LNCaP clone FGC (cell line): ENCODE results near the gene RCAN3.
"Not testable (repeated sequence)": the region's sequence is repeated elsewhere in the genome, so short reads cannot be mapped to it uniquely, and the experiment has no call there.

Experiments
- DNase-seq: peaks from one replicate; pipeline ENCODE4 v3.0.0-alpha.2; 2011; ENCODE audit warnings: low read depth
- H3K4me3 ChIP-seq: 2 replicates; pipeline ENCODE4 v1.5.1; 2011; ENCODE audit warnings: mild to moderate bottlenecking, low read depth, low read length, control low read depth
- TF ChIP-seq, protein P1 (sequence below): IDR thresholded peaks from 2 replicates; pipeline ENCODE4 v1.5.1; 2012; ENCODE audit warnings: mild to moderate bottlenecking; ENCODE audit not compliant: control insufficient read depth, insufficient read depth; ENCODE audit errors: extremely low read depth

RCAN3 gene

DNA sequence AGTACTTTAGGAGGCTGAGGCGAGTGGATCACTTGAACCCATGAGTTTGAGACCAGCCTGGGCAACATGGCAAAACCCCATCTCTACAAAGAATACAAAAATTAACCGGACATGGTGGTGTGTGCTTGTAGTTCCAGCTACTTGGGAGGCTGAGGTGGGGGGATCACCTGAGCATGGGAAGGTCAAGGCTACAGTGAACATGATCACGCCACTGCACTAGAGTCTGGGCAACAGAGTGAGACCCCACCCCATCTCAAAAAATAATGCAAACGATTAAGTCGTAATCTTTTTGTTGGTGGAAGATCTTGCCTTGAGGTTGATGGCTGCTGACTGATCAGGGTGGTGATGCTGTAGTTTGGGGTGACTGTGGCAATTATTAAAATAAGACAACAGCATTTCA, 6.3 kb downstream of the RCAN3 start:
- no peak overlapping the region for H3K4me3 ChIP-seq
- TF ChIP-seq, protein P1, sequence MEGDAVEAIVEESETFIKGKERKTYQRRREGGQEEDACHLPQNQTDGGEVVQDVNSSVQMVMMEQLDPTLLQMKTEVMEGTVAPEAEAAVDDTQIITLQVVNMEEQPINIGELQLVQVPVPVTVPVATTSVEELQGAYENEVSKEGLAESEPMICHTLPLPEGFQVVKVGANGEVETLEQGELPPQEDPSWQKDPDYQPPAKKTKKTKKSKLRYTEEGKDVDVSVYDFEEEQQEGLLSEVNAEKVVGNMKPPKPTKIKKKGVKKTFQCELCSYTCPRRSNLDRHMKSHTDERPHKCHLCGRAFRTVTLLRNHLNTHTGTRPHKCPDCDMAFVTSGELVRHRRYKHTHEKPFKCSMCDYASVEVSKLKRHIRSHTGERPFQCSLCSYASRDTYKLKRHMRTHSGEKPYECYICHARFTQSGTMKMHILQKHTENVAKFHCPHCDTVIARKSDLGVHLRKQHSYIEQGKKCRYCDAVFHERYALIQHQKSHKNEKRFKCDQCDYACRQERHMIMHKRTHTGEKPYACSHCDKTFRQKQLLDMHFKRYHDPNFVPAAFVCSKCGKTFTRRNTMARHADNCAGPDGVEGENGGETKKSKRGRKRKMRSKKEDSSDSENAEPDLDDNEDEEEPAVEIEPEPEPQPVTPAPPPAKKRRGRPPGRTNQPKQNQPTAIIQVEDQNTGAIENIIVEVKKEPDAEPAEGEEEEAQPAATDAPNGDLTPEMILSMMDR = no peak
- no peak for DNase-seq

DNA sequence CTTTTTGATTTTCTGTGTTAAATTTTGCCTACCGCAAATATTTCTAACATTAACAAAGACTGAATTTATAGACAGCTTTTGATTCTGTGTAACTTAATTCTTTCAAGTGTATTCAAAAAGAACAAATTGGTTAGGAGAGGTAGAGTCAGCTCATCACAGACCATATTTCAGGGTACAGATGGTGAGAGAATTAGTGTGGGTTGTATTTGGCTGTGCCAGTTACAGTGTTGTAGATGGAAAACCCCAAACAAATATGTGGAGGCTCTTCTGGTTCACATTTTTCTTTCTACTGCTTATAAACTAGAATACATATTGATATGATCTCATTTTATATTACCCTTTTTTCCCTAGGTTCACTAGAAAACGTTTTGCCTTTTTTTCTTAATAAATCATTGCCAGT, 11.1 kb downstream of the RCAN3 start:
- H3K4me3 ChIP-seq = no peak overlapping the region
- TF ChIP-seq, protein P1 = no peak
- DNase-seq = no peak

DNA sequence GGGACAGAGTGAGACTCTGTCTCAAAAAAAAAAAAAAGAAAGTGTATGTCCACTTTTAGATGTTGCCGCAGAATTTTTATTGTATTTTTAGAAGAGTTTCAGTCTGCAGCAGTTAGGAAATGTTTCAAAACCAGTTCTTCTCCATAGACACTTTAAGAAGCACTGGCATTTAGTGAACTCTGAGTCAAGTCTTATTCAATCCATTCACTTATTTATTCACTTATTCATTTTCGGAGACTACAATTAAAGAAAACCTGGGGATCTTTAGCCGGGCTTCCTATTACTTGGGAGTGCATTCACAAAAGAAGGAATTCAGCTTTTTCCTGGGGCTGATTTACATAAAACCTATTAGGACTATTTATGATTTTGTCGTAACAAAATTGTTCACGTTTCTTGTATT, 12.3 kb downstream of the RCAN3 start:
- no peak for DNase-seq
- TF ChIP-seq, protein P1 = no peak
- H3K4me3 ChIP-seq = no peak overlapping the region

DNA sequence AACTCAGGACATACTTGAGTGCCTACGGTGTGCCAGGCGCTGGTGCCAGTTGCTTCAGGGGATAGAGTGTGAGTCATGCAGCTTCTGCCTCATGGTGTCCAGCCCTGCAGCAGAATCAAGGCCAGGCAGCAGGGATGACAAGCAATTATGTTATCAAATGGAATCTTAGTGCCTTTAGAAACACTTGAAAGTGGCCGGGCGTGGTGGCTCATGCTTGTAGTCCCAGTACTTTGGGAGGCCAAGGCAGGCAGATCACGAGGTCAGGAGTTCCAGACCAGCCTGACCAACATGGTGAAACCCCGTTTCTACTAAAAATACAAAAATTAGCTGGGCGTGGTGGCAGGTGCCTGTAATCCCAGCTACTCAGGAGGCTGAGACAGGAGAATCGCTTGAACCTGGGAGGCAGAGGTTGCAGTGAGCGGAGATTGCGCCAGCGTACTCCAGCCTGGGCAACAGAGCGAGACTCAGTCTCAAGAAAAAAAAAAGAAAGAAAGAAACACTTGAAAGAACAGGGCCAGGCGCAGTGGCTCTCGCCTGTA, 13.1 kb downstream of the RCAN3 start:
- not testable (repeated sequence) for H3K4me3 ChIP-seq, DNase-seq

DNA sequence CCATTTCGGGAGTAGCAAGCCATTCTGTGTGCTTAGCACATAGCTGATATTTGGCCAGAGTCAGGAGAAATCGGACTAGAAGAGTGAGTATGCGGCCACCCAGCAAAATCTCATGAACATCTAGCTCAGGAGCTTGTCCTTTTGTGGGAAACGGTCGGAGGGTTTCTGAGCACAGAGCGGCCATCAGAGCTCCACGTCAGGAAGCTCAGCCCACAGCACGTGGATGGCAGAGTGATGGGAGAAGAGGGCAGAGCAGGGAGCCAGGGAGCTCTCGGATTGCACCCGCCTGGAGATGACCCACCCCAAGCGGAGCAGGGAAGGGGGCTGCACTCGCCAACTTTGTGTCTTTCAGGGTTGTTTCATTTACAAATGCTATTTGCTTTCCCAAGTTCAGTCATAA, 13.9 kb downstream of the RCAN3 start:
- TF ChIP-seq, protein P1 = no peak
- DNase-seq = no peak
- H3K4me3 ChIP-seq = no peak overlapping the region

DNA sequence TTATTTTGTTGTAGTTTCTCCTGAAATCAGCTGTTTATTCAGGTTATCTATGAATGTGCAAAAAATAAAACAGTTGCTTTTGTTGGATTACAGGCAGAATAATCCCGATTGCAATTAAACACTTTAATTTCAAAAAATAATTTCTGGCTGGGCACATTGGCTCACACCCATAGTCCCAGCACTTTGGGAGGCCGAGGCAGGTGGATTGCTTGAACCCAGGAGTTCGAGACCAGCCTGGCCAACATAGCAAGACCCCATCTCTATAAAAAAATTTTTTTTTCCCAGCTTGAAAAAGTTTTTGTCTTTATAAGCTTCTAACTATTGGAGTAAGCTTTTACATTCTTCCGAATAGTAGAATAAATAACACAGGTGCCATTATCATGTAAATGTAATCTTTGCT, 15.3 kb downstream of the RCAN3 start:
- DNase-seq = no peak
- no peak overlapping the region for H3K4me3 ChIP-seq
- TF ChIP-seq, protein P1 = no peak

DNA sequence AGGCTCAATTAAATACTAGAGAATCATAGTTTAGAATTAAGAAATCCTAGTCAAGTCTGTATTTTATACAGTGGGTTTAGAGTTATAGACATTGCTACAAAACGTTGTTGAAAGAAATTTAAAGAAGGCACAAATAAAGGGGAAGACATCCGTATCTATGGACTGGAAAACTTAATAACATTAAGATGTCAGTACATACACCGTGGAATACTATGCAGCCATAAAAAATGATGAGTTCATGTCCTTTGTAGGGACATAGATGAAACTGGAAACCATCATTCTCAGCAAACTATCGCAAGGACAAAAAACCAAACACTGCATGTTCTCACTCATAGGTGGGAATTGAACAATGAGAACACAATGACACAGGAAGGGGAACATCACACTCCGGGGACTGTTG, 17.6 kb downstream of the RCAN3 start:
- not testable (repeated sequence) for H3K4me3 ChIP-seq, DNase-seq

DNA sequence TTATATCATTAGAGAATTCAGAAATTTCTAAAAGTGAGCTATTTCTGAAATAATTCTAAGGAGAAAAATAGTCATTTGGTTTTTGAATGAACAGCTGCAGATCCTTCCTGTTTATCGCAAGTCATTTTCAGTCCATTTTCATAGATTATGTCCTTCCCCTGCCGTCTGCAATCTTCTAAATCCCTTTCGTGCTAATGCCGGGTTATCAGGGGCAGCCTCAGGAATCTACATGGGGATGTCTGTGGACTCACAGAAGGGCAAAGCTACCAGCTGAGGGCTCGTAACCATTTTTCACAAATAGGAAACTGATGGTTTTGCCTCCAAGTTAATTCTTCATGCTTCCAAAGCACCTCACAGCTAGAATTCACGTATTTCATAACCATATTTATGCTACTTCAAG, 23.0 kb downstream of the RCAN3 start:
- TF ChIP-seq, protein P1 = no peak
- H3K4me3 ChIP-seq = no peak overlapping the region
- no peak for DNase-seq
